HG03196 (cell line): ENCODE results near the gene GNG10.
"Not testable (repeated sequence)": the region's sequence is repeated elsewhere in the genome, so short reads cannot be mapped to it uniquely, and the experiment has no call there.

ENCODE experiments used
- ATAC-seq: cut with Tn5 transposase; IDR thresholded peaks from one replicate; pipeline ENCODE4 v1.9.1; 2021; ENCODE audit not compliant: unreplicated experiment

The GNG10 gene

DNA sequence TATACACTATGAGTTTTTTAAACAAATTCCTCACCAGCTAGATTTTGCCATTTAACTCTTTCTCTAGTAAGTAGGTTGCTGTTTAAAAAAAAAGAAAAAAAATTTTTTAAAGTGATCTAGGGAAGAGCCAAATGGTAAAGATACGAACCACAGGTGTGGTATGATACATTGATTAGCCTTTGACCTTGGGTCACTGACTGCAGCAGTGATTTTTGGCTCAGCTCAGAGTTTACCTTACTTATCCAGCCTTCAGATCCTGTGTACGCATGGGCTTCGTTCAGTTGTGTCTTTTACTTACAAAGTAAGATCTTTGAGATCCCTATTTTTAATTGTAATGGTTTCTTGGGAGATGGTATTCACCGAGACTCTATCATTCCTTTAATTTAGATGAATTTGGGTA lies 12.4 kb upstream of the GNG10 start:
- ATAC-seq: no peak

DNA sequence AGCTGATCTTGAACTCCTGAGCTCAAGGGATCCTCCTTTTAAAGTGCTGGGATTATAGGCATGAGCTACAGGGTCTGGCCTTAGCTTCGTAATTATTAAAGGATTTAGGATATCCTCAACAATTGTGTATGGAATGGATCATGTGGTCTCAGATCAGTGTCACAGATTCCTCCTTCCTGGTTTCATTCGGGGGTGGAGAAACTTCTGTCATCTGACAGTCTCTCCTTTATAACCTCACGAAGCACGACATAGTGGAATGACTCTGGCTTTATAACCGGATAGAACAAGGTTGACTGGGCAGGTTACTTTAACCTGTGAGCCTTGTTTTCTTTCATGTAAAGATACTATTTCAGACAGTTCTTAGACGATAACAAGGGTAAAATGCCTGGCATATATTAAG lies 4.4 kb upstream of the GNG10 start:
- ATAC-seq: no peak

DNA sequence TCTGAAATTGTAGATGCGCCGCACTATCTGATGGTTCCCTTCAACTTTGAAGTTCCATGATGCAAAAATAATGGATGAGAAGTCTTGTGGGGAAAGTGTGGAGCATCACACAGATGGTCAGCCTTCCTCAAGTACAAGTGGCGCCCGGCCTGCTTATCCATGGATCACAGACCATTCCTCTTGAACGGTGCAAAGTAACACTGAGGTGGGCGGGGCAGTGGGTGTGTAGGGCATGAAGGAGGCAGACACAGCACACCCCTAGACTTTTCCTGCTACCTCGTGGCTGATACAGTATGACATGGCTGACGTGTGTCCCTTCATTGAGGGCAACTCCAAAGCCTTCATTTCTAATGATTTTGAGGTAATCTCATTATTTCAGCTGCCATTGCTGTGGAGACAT lies 2.5 kb upstream of the GNG10 start:
- ATAC-seq: no peak

DNA sequence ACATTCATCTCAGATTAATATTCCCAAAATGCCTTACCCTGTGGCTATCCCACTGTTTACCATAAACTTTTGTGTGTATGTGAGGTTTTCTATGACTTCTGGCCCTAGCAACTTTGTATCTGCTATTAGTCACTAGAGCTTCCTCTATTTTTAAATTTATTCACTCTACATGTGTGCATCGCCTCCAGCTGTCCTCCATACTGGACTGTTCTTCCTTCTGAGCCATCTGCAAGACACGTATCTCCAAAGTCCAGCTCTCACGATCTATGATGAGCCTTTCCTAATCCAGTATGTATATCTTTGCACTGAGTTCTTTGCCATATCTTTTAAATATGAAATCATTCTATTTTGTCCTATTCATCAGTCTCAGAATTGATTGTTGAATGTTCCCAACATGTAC lies 1.7 kb upstream of the GNG10 start:
- ATAC-seq: no peak

DNA sequence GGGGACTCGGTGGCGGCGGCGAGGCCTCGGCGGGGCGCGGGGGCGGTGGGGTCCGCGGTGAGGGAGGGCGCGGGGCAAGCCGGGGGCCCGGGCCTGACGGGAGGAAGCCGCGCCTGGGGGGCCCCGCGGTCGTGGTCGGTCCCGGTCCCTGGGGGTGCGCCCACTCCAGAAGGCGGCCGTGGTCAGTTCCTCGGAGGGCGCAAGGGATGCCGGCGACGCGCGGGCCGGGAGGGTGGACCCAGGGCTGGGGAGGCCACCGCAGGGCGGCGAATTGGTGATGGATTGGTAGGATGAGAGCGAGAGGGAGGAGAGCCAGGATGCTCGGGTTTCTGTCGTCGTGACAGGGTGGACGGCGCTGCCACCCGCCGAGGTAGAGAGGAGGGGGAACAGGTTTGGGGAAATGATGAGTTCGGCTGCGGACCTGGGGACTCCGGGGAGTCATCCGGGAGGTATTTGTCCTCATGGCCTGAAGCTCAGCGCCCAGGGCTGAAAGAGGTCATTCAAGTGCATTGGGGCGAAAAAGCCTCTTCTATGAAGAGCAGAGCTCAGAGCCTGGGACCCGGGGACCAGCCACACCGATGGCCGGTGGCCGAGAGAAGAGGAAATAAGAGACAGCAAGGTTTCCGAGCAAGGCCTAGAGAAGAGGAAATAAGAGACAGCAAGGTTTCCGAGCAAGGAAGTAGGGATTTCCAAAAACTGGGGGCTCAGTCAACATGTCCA lies 557 bp downstream of the GNG10 start:
- peak; percentile 37 for ATAC-seq

DNA sequence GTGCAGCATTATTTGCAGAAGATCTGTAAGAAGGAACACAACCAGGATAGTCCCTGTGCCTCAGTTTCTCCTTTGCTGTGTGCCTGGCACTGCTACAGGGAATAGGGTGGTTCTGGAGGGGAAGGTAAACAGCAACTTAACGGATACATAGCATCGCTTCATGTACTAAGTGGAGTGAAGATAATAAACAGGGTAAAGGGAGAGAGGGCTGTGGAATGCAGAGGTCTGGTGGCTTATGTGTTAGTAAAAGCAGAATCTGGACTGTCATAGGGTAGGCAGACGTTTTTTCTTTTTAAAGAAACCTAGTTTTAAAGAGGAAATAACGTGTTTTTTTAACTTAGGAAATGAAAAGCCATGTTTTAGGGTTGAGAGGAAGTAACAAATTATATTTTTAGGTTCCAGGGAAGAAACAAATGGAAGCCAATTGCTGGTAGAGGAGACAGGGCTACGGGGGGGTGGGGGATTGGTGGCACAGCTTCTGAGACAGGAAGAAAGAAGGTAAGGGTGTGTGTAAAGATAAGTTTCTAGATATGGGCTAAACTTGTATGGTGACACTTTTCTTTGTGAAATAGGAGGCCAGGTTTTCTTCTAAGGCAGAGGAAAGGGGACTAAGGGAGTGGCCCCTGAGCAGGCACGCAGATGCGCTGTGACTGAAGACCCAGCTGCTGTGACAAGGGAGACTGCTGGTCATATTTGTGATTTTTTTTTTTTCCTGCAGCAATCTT lies 1.3 kb downstream of the GNG10 start:
- no peak for ATAC-seq

DNA sequence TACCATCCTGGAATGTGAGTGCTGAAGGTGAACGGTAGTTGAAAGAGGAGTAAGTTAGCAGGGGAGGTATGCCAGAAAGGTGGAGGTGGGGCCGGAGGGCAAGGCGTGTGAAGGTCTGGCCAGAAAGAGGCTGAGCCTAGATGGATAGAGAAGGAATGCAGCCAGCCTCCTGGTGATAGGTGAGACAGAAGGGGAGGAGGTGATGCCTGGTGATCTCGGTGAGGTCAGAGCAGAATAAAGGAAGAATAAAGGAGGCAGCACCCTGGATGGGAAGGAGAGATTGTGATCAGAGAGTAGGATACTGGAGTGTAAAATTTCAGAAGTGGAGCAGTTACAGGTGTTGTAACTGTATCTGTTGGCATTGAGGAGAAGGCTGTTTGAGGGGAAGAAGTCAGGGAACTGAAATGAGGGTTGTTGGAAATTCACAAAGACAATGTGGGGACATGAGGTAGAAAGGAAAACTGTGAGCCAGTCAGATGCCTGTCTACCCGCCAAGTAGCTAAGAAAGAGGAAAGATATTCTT lies 2.0 kb downstream of the GNG10 start:
- no peak for ATAC-seq

DNA sequence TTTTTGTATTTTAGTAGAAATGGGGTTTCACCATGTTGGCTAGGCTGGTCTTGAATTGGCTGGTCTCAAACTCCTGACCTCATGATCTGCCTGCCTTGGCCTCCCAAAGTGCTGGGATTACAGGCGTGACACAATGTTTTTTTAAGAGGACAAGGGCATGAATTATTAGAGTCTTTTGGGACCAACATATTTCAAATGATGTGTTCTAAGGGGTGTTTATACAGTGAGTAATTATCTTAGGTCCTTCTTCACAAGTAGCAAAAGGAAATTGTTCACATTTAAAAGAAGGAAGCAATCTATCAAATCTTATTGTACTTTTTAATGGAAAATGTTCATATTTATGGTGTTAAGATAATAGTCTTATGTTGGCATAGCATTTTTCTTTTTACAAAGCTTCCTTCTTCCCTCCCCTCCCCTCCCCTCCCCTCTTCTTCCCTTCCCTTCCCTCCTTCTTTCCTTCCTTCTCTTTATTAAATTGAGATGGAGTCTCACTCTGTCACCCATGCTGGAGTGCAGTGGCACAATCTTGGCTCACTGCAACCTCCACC lies 6.7 kb downstream of the GNG10 start:
- ATAC-seq: no peak

DNA sequence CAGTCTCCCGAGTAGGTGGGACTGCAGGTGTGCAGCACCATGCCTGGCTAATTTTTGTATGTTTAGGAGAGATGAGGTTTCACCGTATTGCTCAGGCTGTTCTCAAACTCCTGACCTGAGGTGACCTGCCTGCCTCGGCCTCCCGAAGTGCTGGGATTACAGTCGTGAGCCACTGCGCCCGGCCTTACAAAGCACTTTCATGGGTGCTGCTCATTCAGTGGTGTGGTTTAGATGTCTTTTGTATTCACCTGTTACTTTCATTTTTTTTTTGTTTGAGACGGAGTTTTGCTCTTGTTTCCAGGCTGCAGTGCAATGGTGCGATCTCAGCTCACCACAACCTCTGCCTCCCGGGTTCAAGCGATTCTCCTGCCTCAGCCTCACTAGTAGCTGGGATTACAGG lies 7.2 kb downstream of the GNG10 start:
- ATAC-seq: not testable (repeated sequence)

DNA sequence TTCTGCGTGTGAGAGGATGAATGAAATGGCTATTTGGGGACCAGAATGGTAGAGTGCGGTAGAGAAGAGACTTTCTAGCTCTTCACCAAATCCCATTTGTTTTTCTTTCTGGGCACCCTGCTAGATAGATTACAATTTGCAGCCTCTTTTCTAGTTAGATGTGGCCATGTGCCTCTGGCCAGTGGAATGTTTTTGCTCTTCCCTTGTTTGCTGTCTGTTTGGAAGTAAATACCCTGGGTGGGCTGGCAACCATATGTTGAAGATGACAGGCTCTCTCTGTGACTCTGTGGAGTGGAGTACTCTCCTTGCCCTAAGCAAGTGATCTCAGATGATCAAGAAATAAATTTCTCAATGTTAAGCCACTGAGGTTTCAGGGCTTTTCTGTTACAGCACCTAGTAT lies 12.9 kb downstream of the GNG10 start:
- ATAC-seq: no peak

DNA sequence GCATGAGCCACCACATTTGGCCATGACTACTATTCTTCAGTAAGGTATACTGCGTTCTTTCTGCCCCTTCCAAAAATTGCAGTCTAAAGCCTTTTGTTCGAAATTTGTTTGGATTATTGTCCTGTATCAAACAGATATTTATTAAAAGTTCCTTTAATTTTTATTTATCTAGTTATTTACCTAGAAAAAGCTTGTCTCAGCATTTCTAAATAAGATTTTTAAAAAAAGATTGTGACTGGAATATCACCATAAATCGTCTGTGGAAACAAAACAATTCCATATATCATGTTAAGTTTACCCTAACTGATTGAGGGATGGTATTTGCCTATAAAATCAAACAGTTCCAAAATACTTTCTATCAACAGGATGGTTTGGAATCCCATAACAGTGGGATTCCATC lies 14.7 kb downstream of the GNG10 start:
- ATAC-seq: no peak

DNA sequence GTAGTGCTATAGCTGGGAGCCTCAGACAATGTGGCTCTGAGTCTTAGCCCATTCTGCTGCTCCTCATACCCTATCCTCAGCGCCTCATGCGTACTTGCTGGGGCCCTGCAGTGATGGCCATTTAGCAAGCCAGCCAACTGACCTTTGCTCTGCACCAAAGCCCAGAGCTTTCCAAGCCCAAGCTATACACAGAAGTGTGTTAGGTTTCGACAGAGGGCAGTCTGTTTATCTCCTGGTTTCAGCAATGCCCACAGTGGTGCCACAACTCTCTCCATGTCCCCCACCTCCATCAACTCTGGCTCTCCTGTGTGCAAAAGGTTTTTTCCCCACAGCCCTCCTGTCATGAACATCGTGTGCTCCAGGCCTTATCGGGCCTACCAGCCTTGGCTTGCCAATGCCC lies 16.9 kb downstream of the GNG10 start:
- no peak for ATAC-seq

DNA sequence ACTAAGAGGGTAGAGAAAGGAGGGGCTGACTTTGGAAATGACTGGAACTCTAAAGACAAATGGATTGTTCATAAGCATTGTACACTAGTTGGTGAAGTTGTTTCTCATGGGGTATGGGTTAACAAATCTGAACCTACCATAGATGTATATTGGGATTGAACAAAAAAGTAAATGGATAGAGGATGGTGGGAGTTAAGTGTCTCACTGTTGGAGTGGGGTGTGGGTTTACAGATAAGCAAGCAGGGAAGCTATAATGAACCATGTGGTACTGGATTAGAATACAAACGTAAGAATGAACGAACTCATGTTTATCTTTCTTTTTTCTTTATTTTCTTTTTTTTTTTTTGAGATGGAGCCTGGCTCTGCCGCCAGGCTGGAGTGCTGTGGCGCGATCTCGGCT lies 17.8 kb downstream of the GNG10 start:
- no peak for ATAC-seq

DNA sequence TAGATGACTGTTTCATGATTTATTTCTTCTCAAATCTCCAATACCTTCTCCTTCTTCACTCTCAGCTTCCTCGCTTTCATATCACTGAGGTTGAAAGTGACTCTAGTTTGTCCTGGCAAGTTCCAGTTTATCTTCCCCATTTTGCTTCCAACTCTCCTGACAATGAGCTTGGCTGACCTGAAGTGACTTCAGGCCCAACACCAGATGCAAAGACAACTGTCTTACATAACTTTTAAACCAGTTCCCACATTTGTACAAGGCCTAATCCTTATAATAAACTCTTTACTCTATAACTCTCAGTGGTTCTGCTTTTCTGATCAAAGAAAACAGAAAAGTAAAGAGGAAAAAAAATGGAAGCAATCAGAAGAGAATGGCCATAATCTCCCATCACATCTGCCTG lies 22.0 kb downstream of the GNG10 start:
- ATAC-seq: no peak

DNA sequence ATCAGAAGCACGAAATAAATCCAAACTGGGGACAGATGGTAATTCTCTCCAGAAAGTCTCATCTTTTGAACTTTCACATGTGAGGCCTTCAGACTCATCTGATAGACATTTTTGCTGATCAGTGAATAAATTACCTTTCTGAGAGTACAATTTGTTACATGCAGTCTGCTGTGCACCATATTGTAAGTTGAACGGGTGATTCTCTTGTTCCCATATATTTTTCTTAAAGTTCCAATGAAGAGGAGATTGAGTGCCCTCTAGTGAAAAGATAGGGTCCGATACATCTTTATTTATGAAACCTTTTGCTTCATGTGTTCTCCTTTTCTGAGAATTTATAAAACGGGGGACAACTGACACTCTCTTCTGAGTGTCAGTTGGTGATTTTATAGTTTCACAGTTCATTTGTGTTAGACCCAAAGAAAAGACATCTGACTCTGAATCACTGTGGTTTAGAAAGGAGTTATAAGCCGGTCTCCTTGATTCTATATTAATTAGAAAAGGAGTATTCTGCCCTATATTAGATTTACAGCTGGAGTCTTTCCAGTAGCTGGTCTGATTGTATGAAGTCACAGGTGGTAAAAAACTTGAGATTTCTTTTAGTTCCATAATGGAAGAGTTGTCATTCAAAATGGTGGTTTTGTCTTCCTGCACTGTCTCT lies 30.4 kb downstream of the GNG10 start:
- no peak for ATAC-seq

DNA sequence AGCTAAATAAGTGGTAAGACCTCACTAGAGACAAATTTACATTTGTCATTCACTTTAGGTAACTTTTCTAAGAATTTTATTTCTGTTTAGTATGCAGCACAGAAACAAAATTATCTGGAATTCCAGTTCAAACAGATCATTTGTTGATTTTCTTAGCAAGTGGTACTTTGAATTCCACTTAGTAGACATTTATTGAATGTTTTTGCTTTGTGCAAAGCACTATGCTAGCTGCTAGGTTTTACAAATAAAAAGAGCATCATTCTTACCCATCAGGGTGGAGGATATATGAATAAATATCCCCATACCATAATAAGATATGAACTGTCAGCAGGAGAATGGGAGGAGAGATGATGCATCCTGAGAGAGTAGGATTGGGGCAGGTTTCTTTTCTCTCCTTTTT lies 35.4 kb downstream of the GNG10 start:
- ATAC-seq: no peak

DNA sequence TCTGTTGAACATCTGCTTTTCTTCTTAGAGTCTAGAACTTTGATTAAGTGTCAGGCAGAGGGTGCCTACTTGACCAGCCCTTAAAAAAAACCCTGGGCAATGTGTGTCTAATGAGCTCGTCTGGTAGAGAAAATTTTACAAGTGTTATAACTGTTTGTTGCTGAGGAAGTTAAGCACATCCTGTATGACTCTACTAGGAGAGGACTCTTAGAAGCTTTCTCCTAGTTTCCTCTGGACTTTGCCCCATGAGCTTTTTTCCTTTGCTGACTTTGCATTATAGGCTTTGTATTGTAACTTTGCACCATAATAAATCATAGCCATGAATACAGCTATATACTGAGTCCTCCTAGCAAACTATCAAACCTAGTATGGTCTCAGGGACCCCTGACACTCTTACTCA lies 39.4 kb downstream of the GNG10 start:
- ATAC-seq: no peak

DNA sequence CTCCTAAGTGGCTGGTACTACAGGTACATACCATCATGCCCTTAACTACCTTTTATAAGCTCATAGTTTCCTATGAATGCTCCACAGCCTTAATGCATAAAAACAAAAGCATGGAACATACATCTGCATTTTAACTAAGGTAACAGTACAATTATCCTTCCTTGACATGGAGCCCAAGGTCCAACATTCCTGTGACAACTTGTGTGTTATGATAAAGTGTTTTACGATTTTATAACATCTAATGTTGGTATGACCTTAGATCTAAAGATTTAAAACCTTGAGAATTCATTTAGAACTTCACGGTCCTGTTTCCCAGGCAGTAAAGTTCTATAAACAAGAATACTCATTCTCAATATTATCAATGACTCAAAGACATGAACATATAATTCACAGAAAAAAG lies 43.1 kb downstream of the GNG10 start:
- ATAC-seq: no peak

DNA sequence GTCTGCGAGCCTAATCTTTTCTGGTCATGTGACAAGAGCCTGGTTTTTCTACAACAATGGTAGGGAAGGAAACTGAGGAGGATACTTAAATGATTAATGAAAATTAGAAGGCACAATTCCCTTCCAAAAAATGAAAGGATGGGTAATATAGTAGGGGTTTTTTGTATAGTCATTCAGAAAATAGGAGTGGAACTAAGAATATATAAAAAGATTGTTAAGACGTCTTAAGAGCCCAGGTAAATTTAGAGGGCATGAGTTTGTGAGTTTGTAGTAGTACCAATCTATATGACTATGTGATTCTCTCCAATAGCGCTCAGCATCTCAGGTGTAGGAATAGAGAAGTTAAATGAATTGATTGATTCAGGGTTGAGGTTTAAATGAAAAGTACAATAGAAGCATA lies 50.1 kb downstream of the GNG10 start:
- ATAC-seq: no peak

DNA sequence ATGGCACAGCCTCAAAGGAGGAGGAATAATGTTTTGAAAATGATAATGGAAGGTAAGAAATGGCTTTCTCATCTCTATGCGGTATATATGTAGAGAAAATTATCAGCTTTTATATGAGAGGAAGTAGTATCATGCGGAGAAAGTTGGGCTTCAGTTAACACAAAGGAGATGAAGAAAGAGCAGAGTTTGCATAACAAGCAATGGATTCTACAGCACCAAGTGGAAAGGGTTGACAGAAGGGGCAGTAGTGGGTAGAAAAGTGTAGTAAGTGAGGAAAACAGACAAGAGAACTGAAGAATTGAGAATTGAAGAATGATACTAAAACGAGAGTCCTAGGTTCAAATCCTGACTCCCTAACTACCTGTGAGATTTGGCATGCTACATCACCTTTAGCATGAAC lies 51.0 kb downstream of the GNG10 start:
- ATAC-seq: no peak

DNA sequence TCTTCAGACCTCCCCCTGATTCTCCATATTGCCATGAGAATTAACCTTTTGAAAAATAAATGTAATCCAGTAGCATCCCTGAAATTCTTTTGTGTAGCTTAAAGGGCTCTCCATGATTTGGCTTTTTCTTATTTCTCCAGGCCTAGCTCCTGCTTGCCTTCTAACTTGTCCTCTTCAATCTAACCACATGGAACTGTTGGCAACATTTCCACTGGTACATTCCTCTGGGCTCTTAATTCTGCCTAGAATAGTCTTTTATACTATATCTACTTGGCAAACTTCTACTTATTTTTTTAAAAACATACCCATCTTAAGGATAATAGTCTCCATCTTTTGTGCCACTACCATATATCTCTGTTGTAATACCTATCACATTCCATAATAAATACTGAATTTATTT lies 54.1 kb downstream of the GNG10 start:
- ATAC-seq: no peak

DNA sequence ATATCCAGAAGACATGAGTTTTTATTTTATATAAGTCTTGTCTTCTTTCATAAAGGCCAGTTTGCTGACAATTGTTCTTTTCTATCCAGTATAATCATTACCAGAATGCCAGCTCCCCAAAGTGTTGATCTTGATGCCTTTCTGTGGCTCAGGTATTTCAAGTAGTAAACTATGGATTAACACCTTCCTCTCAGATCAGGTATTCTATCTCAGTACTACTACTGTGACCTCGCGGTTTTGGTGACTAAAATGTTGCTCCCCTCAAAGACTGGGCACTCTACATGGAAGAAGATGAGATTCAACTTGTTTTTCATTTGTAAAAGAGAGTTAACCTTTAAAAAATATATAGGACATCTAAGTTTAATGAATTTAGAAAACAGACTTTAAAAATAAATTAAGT lies 58.1 kb downstream of the GNG10 start:
- no peak for ATAC-seq
